K562 (cell line): Measurements from ENCODE around the gene URB2. TPM values are rescaled to one million over a fixed set of nuclear protein-coding genes. Genes with fewer than 3 reads are reported as not detected.

Experiments
- ATAC-seq: fragments of 200-7000 bp; cut with Tn5 transposase; 3 replicates; pipeline ENCODE4 v1.9.1; 2020; ENCODE audit warnings: moderate library complexity
- BruUV-seq: library from RNA; stranded (reverse); fragments of 400-500 nt; replicated peaks from 2 replicates; lab custom pipeline; 2021; lab: Mats Ljungman, UMichigan
- CTCF ChIA-PET: fragments of 300-600 bp; formaldehyde crosslinking; extraction: SDS; loops from one replicate; lab custom pipeline; 2021; ENCODE audit warnings: low intra/inter-chr PET ratio; lab: Yijun Ruan, JAX
- POLR2A ChIA-PET: fragments of 300-600, 350-650 bp; sonication (Branson Sonifier 250); formaldehyde crosslinking; extraction: SDS; loops from one replicate; lab custom pipeline; 2021; ENCODE audit warnings: antibody characterized with exemption, inconsistent platforms; lab: Yijun Ruan, JAX
- DNase-seq, 4 experiments: peaks; one replicate each; pipeline versions ENCODE4 v3.0.0 to v3.0.0-alpha.2; 2011 to 2018; ENCODE audit warnings: low spot score in 3 of 4, mixed read lengths in 3 of 4; ENCODE audit errors: extremely low read depth in 1 of 4
- FAIRE-seq: peaks from 2 replicates; lab custom pipeline; 2011; peaks lifted over from hg19 to GRCh38; lab: Jason Lieb, UNC
- H2AFZ ChIP-seq: 2 replicates; pipeline ENCODE4 v1.6.0; 2011; ENCODE audit warnings: low read depth, low read length, control low read depth, inconsistent platforms
- H3K27ac ChIP-seq: fragments of 200-600 bp; 3 replicates; pipeline ENCODE4 v1.8.0; 2011; ENCODE audit warnings: low read depth, mild to moderate bottlenecking, control low read depth, inconsistent platforms, low read length, moderate library complexity, mixed read lengths; ENCODE audit errors: extremely low read depth
- H3K27me3 ChIP-seq, 2 experiments: fragments of 300-600 bp in 1 of 2; 2 replicates in 1 of 2; 3 replicates in 1 of 2; pipeline versions ENCODE4 v1.6.0 to v1.8.0; 2011; ENCODE audit warnings: inconsistent platforms in 2 of 2, low read length in 2 of 2, mild to moderate bottlenecking in 1 of 2, mixed read lengths in 1 of 2, moderate library complexity in 1 of 2; ENCODE audit not compliant: control insufficient read depth in 2 of 2, insufficient read depth in 2 of 2
- H3K36me3 ChIP-seq: fragments of 300-600 bp; 3 replicates; pipeline ENCODE4 v1.8.0; 2011; ENCODE audit warnings: mild to moderate bottlenecking, low read length, inconsistent platforms; ENCODE audit not compliant: control insufficient read depth, insufficient read depth
- H3K4me1 ChIP-seq, 2 experiments: fragments of 200-600 bp in 1 of 2; replicated peaks in 1 of 2; 2 replicates in 1 of 2; 3 replicates in 1 of 2; pipeline versions ENCODE4 v1.5.1 to v1.8.0; 2011; ENCODE audit warnings: inconsistent platforms in 2 of 2, low read length in 2 of 2, mild to moderate bottlenecking in 1 of 2, mixed read lengths in 1 of 2, moderate library complexity in 1 of 2; ENCODE audit not compliant: control insufficient read depth in 2 of 2, insufficient read depth in 2 of 2
- H3K4me2 ChIP-seq: 2 replicates; pipeline ENCODE4 v1.6.1; 2011; ENCODE audit warnings: low read length, control low read depth, inconsistent platforms, mixed read lengths; ENCODE audit not compliant: insufficient read depth
- H3K4me3 ChIP-seq: fragments of 200-600 bp; sonication (generic), shearing (Covaris generic); 2 replicates; pipeline ENCODE4 v1.5.1; 2016; ENCODE audit warnings: control low read depth, inconsistent platforms
- H3K79me2 ChIP-seq: fragments of 200-600 bp; 3 replicates; pipeline ENCODE4 v1.8.0; 2011; ENCODE audit warnings: low read length, inconsistent platforms; ENCODE audit not compliant: control insufficient read depth, insufficient read depth
- H3K9ac ChIP-seq, 2 experiments: 2 replicates each; pipeline versions ENCODE4 v1.6.0 to v1.6.1; 2011; ENCODE audit warnings: low read depth in 2 of 2, low read length in 2 of 2, control low read depth in 1 of 2, inconsistent platforms in 1 of 2, mild to moderate bottlenecking in 1 of 2, mixed read lengths in 1 of 2; ENCODE audit not compliant: insufficient read depth in 1 of 2
- H3K9me1 ChIP-seq: one replicate; pipeline ENCODE4 v1.6.0; 2011; ENCODE audit warnings: inconsistent platforms, mild to moderate bottlenecking, low read length, moderate library complexity; ENCODE audit not compliant: control insufficient read depth, insufficient read depth
- H3K9me3 ChIP-seq: replicated peaks from 2 replicates; pipeline ENCODE4 v1.5.1; 2011; ENCODE audit warnings: low read depth, low read length, inconsistent platforms; ENCODE audit not compliant: control insufficient read depth, insufficient read depth
- H4K20me1 ChIP-seq: replicated peaks from 2 replicates; pipeline ENCODE4 v1.6.1; 2011; ENCODE audit warnings: low read length, inconsistent platforms, mixed read lengths; ENCODE audit not compliant: control insufficient read depth, insufficient read depth
- BMI1 ChIP-seq: fragments of 150-350 bp; IDR thresholded peaks from 2 replicates; pipeline ENCODE4 v1.6.1; 2014; ENCODE audit warnings: low read length
- DMBX1 ChIP-seq: fragments of 250-450 bp; sonication (Bioruptor Pico); IDR thresholded peaks from 2 replicates; pipeline ENCODE4 v1.8.0; 2022; ENCODE audit warnings: inconsistent platforms, mild to moderate bottlenecking, moderate library complexity, borderline replicate concordance
- FOXA3 ChIP-seq, 2 experiments: fragments of 450-650 bp in 1 of 2; sonication (generic) in 1 of 2; formaldehyde crosslinking; IDR thresholded peaks in 1 of 2; conservative IDR thresholded peaks in 1 of 2; 2 replicates each; pipeline versions ENCODE4 v1.4.0 to v1.8.0; 2020 to 2022; ENCODE audit warnings: mild to moderate bottlenecking in 2 of 2, missing genetic modification reagents in 1 of 2
- FOXJ3 ChIP-seq: sonication (generic); formaldehyde crosslinking; IDR thresholded peaks from 2 replicates; pipeline ENCODE4 v1.4.0; 2020; ENCODE audit warnings: mild to moderate bottlenecking, missing genetic modification reagents
- GABPB2 ChIP-seq: fragments of 250-450 bp; sonication (Bioruptor Pico); conservative IDR thresholded peaks from 2 replicates; pipeline ENCODE4 v1.5.1; 2021; ENCODE audit warnings: mild to moderate bottlenecking
- KDM4B ChIP-seq, 2 experiments: fragments of 450-650 bp in 1 of 2; sonication (generic) in 1 of 2; IDR thresholded peaks; 2 replicates each; pipeline ENCODE4 v1.6.1; 2016 to 2017; ENCODE audit warnings: borderline replicate concordance in 2 of 2, antibody characterized with exemption in 1 of 2, low read depth in 1 of 2, mild to moderate bottlenecking in 1 of 2
- MAFF ChIP-seq: IDR thresholded peaks from 2 replicates; pipeline ENCODE4 v1.6.1; 2012; ENCODE audit warnings: low read length, improper control_type of control experiment
- NFIC ChIP-seq: fragments of 450-650 bp; IDR thresholded peaks from 2 replicates; pipeline ENCODE4 v1.6.1; 2017; ENCODE audit warnings: mild to moderate bottlenecking, inconsistent platforms
- RAD51 ChIP-seq: fragments of 450-650 bp; IDR thresholded peaks from 2 replicates; pipeline ENCODE4 v1.7.1; 2016; ENCODE audit warnings: low read depth, mild to moderate bottlenecking, borderline replicate concordance
- RB1 ChIP-seq: fragments of 450-650 bp; IDR thresholded peaks from 2 replicates; pipeline ENCODE4 v1.6.1; 2017; ENCODE audit warnings: low read depth, mild to moderate bottlenecking
- SMAD3 ChIP-seq: fragments of 450-650 bp; formaldehyde crosslinking; conservative IDR thresholded peaks from 2 replicates; pipeline ENCODE4 v1.4.0; 2020; ENCODE audit warnings: mild to moderate bottlenecking
- ZNF224 ChIP-seq: sonication (generic); formaldehyde crosslinking; IDR thresholded peaks from 2 replicates; pipeline ENCODE4 v1.8.0; 2022; ENCODE audit warnings: mild to moderate bottlenecking, missing genetic modification reagents
- ZNF398 ChIP-seq: fragments of 250-450 bp; sonication (Bioruptor Pico); IDR thresholded peaks from 2 replicates; pipeline ENCODE4 v1.8.0; 2021; ENCODE audit warnings: moderate library complexity, mild to moderate bottlenecking, inconsistent platforms
- ZNF511 ChIP-seq: sonication (generic); formaldehyde crosslinking; IDR thresholded peaks from 2 replicates; pipeline ENCODE4 v1.8.0; 2022; ENCODE audit warnings: mild to moderate bottlenecking, missing genetic modification reagents
- WGBS: fragments of 100-300 bp; shearing (Covaris generic); methylation state at CpG from one replicate; pipeline ENCODE4 v1.1.6; 2016; ENCODE audit warnings: low coverage, mixed read lengths; ENCODE audit not compliant: insufficient coverage; ENCODE audit errors: missing lambda C conversion rate; 5-methylcytosine and 5-hydroxymethylcytosine counted together
- in situ Hi-C: fragments of 300-500 bp; cut with MboI; formaldehyde crosslinking; loops from 4 replicates; pipeline ENCODE4 v1.15.0; 2018; ENCODE audit warnings: inconsistent platforms, mixed read lengths
- intact Hi-C: fragments of 100-400 bp; cut with micrococcal nuclease; formaldehyde crosslinking; loops from 2 replicates; pipeline ENCODE4 v1.14.2; 2022
- polyA plus RNA-seq, 8 experiments: library from polyadenylated mRNA; depleted of rRNA in 4 of 8; stranded (reverse) in 5 of 8; unstranded in 3 of 8; fragments of >200 nt; fragmentation: Nextera tagmentation in 2 of 8; fragmentation: Illumina TruSeq in 1 of 8; extraction: Ambion mirVana in 2 of 8; extraction: Trizol in 1 of 8; gene quantifications; 2 replicates each; pipeline versions ENCODE4 v1.2.1 to v1.2.3, GENCODE V29; 2011 to 2014; ENCODE audit warnings: inconsistent platforms in 1 of 8, missing spikeins in 1 of 8
- total RNA-seq, 7 experiments: library from RNA; depleted of rRNA in 6 of 7; stranded (reverse); fragments of >200 nt in 6 of 7; fragmentation: Illumina TruSeq in 2 of 7; extraction: Trizol in 2 of 7; gene quantifications; 2 replicates each; pipeline versions ENCODE4 v1.2.1 to v1.2.3, GENCODE V29; 2011 to 2021; ENCODE audit warnings: low replicate concordance in 1 of 7
- TF ChIP-seq, protein P1 (sequence below): fragments of 450-650 bp; IDR thresholded peaks from 2 replicates; pipeline ENCODE4 v1.6.1; 2016; ENCODE audit warnings: low read depth, mild to moderate bottlenecking, moderate library complexity

The URB2 gene
- total and polyA plus RNA-seq, 9 of the 15 experiments (the other 6 are each of a cell fraction or from before 2014, with no cell fraction given), result 2.8 to 28.3 (median 19.0) TPM

- WGBS, result 2% methylated on average over 6 of the region's 6 CpGs
- Histone ChIP-seq H3K79me2 (no peaks in the 10 kb centered on the region), H3K9ac (no peak overlapping the region), H3K4me1 (no peaks in the 10 kb centered on the region), H3K9me3 (no peaks in the 10 kb centered on the region), H3K36me3 (no peaks in the 10 kb centered on the region), H2AFZ (no peak overlapping the region), H3K9me1 (no peaks in the 10 kb centered on the region), H4K20me1 (no peaks in the 10 kb centered on the region), H3K4me2 (no peak overlapping the region), H3K4me3 (no peak overlapping the region), H3K27me3 (0 out of 5 replicates have a peak, but pooled peaks cover 0 to 3% of the 10 kb centered on the region in 2 experiments), H3K27ac (no peak overlapping the region)
- BruUV-seq, result no TSS peak
- TF ChIP-seq FOXJ3 (no peak), BMI1 (no peak), NFIC (no peak), SMAD3 (CRISPR knock-in tag) (no peak), ZNF511 (CRISPR knock-in tag) (no peak), MAFF (no peak), FOXA3 (CRISPR knock-in tag; conservative IDR thresholded peaks at IDR 0.05 in 1 of 2, IDR thresholded peaks at IDR 0.05 in 1 of 2) (no peak), RAD51 (no peak), DMBX1 (CRISPR knock-in tag) (no peak), ZNF224 (CRISPR knock-in tag) (no peak), GABPB2 (CRISPR knock-in tag) (no peak), RB1 (no peak), ZNF398 (CRISPR knock-in tag) (no peak), KDM4B (IDR thresholded peaks at IDR 0.05; ENCODE audit: borderline replicate concordance in 2 of 2, low read depth in 1 of 2) (no peak)
- TF ChIP-seq, protein P1, sequence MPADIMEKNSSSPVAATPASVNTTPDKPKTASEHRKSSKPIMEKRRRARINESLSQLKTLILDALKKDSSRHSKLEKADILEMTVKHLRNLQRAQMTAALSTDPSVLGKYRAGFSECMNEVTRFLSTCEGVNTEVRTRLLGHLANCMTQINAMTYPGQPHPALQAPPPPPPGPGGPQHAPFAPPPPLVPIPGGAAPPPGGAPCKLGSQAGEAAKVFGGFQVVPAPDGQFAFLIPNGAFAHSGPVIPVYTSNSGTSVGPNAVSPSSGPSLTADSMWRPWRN, result no peak
- ATAC-seq (no peak), DNase-seq (no peak), FAIRE-seq (no peak)
- in situ Hi-C loops, result loop anchor here (25.0 kb wide), 1 partner anchor 603 kb away; no protein-coding TSS in a partner anchor
- ChIA-PET CTCF (no interaction called here), POLR2A (interaction anchor here (0.8 kb wide), 1 partner anchor 31 kb away, joined by 3 read pairs; no protein-coding TSS in a partner anchor)
- intact Hi-C loops, result no loop called here
Measured at GRCh38 chr1:229709500-229710013, 83.5 kb downstream of the URB2 start.
